SU-DHL-6 (cell line): ENCODE data around the gene SOS1.

ENCODE experiments used
- CTCF ChIP-seq: fragments of 200-600 bp; sonication (generic); IDR thresholded peaks from one replicate; pipeline ENCODE4 v1.5.1; 2017; ENCODE audit warnings: antibody characterized with exemption, mild to moderate bottlenecking, low read length, moderate library complexity; ENCODE audit not compliant: insufficient read depth, poor library complexity, severe bottlenecking
- EZH2phosphoT487 ChIP-seq: fragments of 200-600 bp; sonication (generic), shearing (Covaris generic); conservative IDR thresholded peaks from 2 replicates; pipeline ENCODE4 v1.6.1; 2018; ENCODE audit warnings: mild to moderate bottlenecking, antibody characterized with exemption, low read length, moderate library complexity, mixed read lengths

- TF ChIP-seq EZH2phosphoT487 (no peak), CTCF (no peak)
Observed at GRCh38 chr2:39156846-39157245, 36.0 kb upstream of the SOS1 start.
